ENCODE measurements around the gene TUBG2. TPM values are rescaled to one million over a fixed set of nuclear protein-coding genes. Genes with fewer than 3 reads are reported as not detected.
"Not testable (repeated sequence)": the region's sequence is repeated elsewhere in the genome, so short reads cannot be mapped to it uniquely, and the experiment has no call there.

Gene TUBG2
- 10 to 100 TPM; 14.5 to 63.9 (median 43.7) TPM for total RNA-seq
- 10 to 100 TPM; 19.3 to 65.1 (median 49.6) TPM for polyA plus RNA-seq
- long read RNA-seq, donor 1, partial matches to known transcripts, result 0 of 1 reads
- long read RNA-seq, donor 1, other reads (novel, unspliced or antisense), result 0 of 1 reads
- long read RNA-seq, donor 2, partial matches to known transcripts, result 0 of 1 reads
- long read RNA-seq, donor 2, other reads (novel, unspliced or antisense), result 0 of 1 reads
- long read RNA-seq, donor 3, partial matches to known transcripts, result 0 of 2 reads
- long read RNA-seq, donor 3, other reads (novel, unspliced or antisense), result 0 of 2 reads
- long read RNA-seq, donor 4, transcript TUBG2-201 (11 exons, 1,761 nt), result major isoform, 25 of 42 reads
- long read RNA-seq, donor 4, partial matches to known transcripts, result 12 of 42 reads
- long read RNA-seq, donor 4, other reads (novel, unspliced or antisense), result 5 of 42 reads
- long read RNA-seq, donor 5, transcript TUBG2-201 (11 exons, 1,761 nt), result major isoform, 100 of 138 reads
- long read RNA-seq, donor 5, partial matches to known transcripts, result 13 of 138 reads
- long read RNA-seq, donor 5, other reads (novel, unspliced or antisense), result 24 of 138 reads
- long read RNA-seq, donor 6, transcript TUBG2-201 (11 exons, 1,761 nt), result major isoform, 11 of 27 reads
- long read RNA-seq, donor 6, partial matches to known transcripts, result 9 of 27 reads
- long read RNA-seq, donor 6, other reads (novel, unspliced or antisense), result 7 of 27 reads
- long read RNA-seq, donor 7, partial matches to known transcripts, result 0 of 2 reads
- long read RNA-seq, donor 7, other reads (novel, unspliced or antisense), result 0 of 2 reads
- long read RNA-seq, donor 8, partial matches to known transcripts, result 0 of 3 reads
- long read RNA-seq, donor 8, other reads (novel, unspliced or antisense), result 0 of 3 reads
- long read RNA-seq, donor 9, result 0 reads
- long read RNA-seq, donor 10, partial matches to known transcripts, result 0 of 2 reads
- long read RNA-seq, donor 10, other reads (novel, unspliced or antisense), result 0 of 2 reads

GRCh38 chr17:42659079-42659931 lies at the start of gene TUBG2:
TSS of gene TUBG2 (plus strand) at chr17:42659284. CDS start at chr17:42659504, 220 bp downstream.
- peak within 1 kb of the TSS; percentile 25 to 71 (median 58) for H3K4me3 ChIP-seq
- intact Hi-C loops (cut with DNase I), result no loop called here
- WGBS, 4 donors, result 1 to 4% (median 1%) methylated on average over 14 to 57 of the region's 59 CpGs
- no peaks in the 10 kb centered on the region for H3K9me3 ChIP-seq (replicated peaks in 1 of 3)
- no peaks in the 10 kb centered on the region for H3K27me3 ChIP-seq
- H3K27ac ChIP-seq, result peak within 1 kb of the TSS in 4 of 5 donors; percentile 60 to 89 (median 82)
- peak; percentile 89 to 93 (median 91) for DNase-seq
- peaks cover 0 to 29% of the 10 kb centered on the region in 2 donors for H3K36me3 ChIP-seq (replicated peaks in 1 of 2)
- no peak for TF ChIP-seq CTCF (IDR thresholded peaks at IDR 0.05)
- peak; percentile 49 to 91 for TF ChIP-seq POLR2A (IDR thresholded peaks at IDR 0.05)
- peaks cover 13 to 26% of the 10 kb centered on the region in 2 donors for H3K4me1 ChIP-seq (replicated peaks in 1 of 2)

GRCh38 chr17:42609814-42610801 lies 49.0 kb upstream of the TUBG2 start:
- intact Hi-C loops (cut with DNase I), result loop anchor here in 1 of 2 donors (5.0 kb wide), 2 partner anchors 62 to 72 kb away; partner anchors contain the start of genes CCR10 and CNTNAP1
- H3K27ac ChIP-seq, result peak overlapping the region; percentile 33 to 94 (median 70)

GRCh38 chr17:42612013-42612412 lies 47.1 kb upstream of the TUBG2 start:
- no peak overlapping the region for H3K27ac ChIP-seq
- H3K27me3 ChIP-seq, result no peaks in the 10 kb centered on the region
- peaks cover 15 to 17% of the 10 kb centered on the region in 2 donors for H3K4me1 ChIP-seq (replicated peaks in 1 of 2)
- WGBS, 4 donors, result 96 to 100% (median 97%) methylated on average over 1 to 4 of the region's 4 CpGs
- peaks cover 0 to 41% of the 10 kb centered on the region in 2 donors for H3K36me3 ChIP-seq (replicated peaks in 1 of 2)
- intact Hi-C loops (cut with DNase I), result loop anchor here in 1 of 2 donors (5.0 kb wide), 1 partner anchor 60 kb away; no protein-coding TSS in a partner anchor
- H3K4me3 ChIP-seq, result no peak overlapping the region
- TF ChIP-seq POLR2A (IDR thresholded peaks at IDR 0.05), result no peak
- no peak for DNase-seq
- no peaks in the 10 kb centered on the region for H3K9me3 ChIP-seq (replicated peaks in 1 of 3)

More at GRCh38 chr17:42609814-42610801, 49.0 kb upstream of the TUBG2 start:
- 13 to 24% (median 18%) methylated on average over 12 to 35 of the region's 42 CpGs for WGBS, 4 donors
- peaks cover 22 to 31% of the 10 kb centered on the region in 2 donors for H3K4me1 ChIP-seq (replicated peaks in 1 of 2)
- H3K4me3 ChIP-seq, result peak overlapping the region in 3 of 4 donors; percentile 58 to 93 (median 83)
- H3K27me3 ChIP-seq; H3K9me3 ChIP-seq (replicated peaks in 1 of 3): not testable (repeated sequence)
- peak in 3 of 7 donors; percentile 46 to 65 (median 55) for DNase-seq
- H3K36me3 ChIP-seq (replicated peaks in 1 of 2), result peaks cover 0 to 30% of the 10 kb centered on the region in 2 donors

GRCh38 chr17:42613699-42614295 lies 45.3 kb upstream of the TUBG2 start:
- DNase-seq, result no peak
- Histone ChIP-seq H3K4me1 (replicated peaks in 1 of 2) (peaks cover 3 to 11% of the 10 kb centered on the region in 2 donors), H3K9me3 (replicated peaks in 1 of 3) (no peaks in the 10 kb centered on the region), H3K36me3 (replicated peaks in 1 of 2) (peaks cover 0 to 41% of the 10 kb centered on the region in 2 donors), H3K27me3 (no peaks in the 10 kb centered on the region), H3K4me3 (no peak overlapping the region), H3K27ac (no peak overlapping the region)
- 92 to 98% (median 96%) methylated on average over 12 to 17 of the region's 17 CpGs for WGBS, 4 donors
- intact Hi-C loops (cut with DNase I), result loop anchor here in 1 of 2 donors (5.0 kb wide), 1 partner anchor 59 kb away; no protein-coding TSS in a partner anchor
- TF ChIP-seq CTCF (IDR thresholded peaks at IDR 0.05) (no peak), POLR2A (IDR thresholded peaks at IDR 0.05) (no peak)

Data from adrenal gland (tissue), 19 donors.